ENCODE data around the gene DOK4. TPM values are rescaled to one million over a fixed set of nuclear protein-coding genes. Genes with fewer than 3 reads are reported as not detected.

DOK4 gene
- total and polyA plus RNA-seq, 2 experiments from 2014 or later, result 11.4 to 29.1 TPM

DNA sequence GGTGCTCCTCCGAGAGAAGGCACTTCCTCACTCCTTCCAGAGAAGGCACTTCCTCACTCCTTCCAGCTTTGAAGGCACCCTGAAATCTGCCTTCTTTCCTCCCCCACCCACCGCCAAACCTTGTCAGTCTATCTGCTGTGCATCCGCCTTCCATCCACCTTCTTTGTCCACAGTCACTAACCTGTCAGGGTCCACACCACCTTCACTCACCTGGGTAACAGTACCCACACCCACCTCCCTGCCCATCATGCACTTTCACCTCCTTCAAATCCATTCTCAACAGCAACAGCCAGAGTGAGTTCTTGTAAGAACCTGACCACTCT is 44.9 kb upstream of the DOK4 start:
- no peak overlapping the region for H3K27ac Mint-ChIP-seq
- Histone ChIP-seq H3K9me2 (ENCODE audit: insufficient read depth) (no peaks in the 10 kb centered on the region), H3K79me2 (replicated peaks; ENCODE audit: insufficient read depth) (peaks cover 15% of the 10 kb centered on the region), H3K4me2 (no peak overlapping the region), H3K4me1 (ENCODE audit: insufficient read depth) (peaks cover 37% of the 10 kb centered on the region), H3K4me3 (no peak overlapping the region), H3K27me3 (ENCODE audit: insufficient read depth) (peaks cover 12% of the 10 kb centered on the region), H3K27ac (ENCODE audit: low read depth) (no peak overlapping the region), H2AFZ (no peak overlapping the region), H4K20me1 (replicated peaks; ENCODE audit: insufficient read depth) (peaks cover 9% of the 10 kb centered on the region; the same call in 1 of the 2 replicates), H3K36me3 (ENCODE audit: insufficient read depth) (no peaks in the 10 kb centered on the region), H3F3A (replicated peaks; ENCODE audit: low read depth) (peaks cover 15% of the 10 kb centered on the region; the same call in 1 of the 2 replicates)
- DNase-seq (ENCODE audit: low spot score) (no peak), ATAC-seq (no peak)
- H3K36me3 Mint-ChIP-seq (ENCODE audit: low read depth), result peaks cover 30% of the 10 kb centered on the region
- peaks cover 47% of the 10 kb centered on the region for H3K27me3 Mint-ChIP-seq (ENCODE audit: insufficient read depth, low read depth, poor library complexity)
- H3K9me3 Mint-ChIP-seq, result peaks cover 3% of the 10 kb centered on the region; the same call in 2 of the 3 replicates
- peak overlapping the region; percentile 15; the same call in 1 of the 3 replicates for H3K4me3 Mint-ChIP-seq
- TF ChIP-seq, protein P1, sequence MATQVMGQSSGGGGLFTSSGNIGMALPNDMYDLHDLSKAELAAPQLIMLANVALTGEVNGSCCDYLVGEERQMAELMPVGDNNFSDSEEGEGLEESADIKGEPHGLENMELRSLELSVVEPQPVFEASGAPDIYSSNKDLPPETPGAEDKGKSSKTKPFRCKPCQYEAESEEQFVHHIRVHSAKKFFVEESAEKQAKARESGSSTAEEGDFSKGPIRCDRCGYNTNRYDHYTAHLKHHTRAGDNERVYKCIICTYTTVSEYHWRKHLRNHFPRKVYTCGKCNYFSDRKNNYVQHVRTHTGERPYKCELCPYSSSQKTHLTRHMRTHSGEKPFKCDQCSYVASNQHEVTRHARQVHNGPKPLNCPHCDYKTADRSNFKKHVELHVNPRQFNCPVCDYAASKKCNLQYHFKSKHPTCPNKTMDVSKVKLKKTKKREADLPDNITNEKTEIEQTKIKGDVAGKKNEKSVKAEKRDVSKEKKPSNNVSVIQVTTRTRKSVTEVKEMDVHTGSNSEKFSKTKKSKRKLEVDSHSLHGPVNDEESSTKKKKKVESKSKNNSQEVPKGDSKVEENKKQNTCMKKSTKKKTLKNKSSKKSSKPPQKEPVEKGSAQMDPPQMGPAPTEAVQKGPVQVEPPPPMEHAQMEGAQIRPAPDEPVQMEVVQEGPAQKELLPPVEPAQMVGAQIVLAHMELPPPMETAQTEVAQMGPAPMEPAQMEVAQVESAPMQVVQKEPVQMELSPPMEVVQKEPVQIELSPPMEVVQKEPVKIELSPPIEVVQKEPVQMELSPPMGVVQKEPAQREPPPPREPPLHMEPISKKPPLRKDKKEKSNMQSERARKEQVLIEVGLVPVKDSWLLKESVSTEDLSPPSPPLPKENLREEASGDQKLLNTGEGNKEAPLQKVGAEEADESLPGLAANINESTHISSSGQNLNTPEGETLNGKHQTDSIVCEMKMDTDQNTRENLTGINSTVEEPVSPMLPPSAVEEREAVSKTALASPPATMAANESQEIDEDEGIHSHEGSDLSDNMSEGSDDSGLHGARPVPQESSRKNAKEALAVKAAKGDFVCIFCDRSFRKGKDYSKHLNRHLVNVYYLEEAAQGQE (IDR thresholded peaks at IDR 0.05; ENCODE audit: unreplicated experiment), result no peak
- TF ChIP-seq EZH2phosphoT487 (IDR thresholded peaks at IDR 0.05; ENCODE audit: unreplicated experiment) (no peak), ZNF114 (CRISPR knock-in tag; IDR thresholded peaks at IDR 0.05) (no peak), EZH2 (IDR thresholded peaks at IDR 0.05; ENCODE audit: low read depth, unreplicated experiment) (no peak), JUNB (IDR thresholded peaks at IDR 0.05; ENCODE audit: unreplicated experiment) (no peak), POLR2AphosphoS5 (IDR thresholded peaks at IDR 0.05; ENCODE audit: low read depth) (no peak), NANOG (IDR thresholded peaks at IDR 0.05; ENCODE audit: borderline replicate concordance) (no peak), ZNF331 (CRISPR knock-in tag; IDR thresholded peaks at IDR 0.05; ENCODE audit: low read depth) (no peak), STAT1 (IDR thresholded peaks at IDR 0.05; ENCODE audit: unreplicated experiment) (no peak), CREB1 (CRISPR knock-in tag; IDR thresholded peaks at IDR 0.05; ENCODE audit: low read depth) (no peak)
- TF ChIP-seq, protein P2, sequence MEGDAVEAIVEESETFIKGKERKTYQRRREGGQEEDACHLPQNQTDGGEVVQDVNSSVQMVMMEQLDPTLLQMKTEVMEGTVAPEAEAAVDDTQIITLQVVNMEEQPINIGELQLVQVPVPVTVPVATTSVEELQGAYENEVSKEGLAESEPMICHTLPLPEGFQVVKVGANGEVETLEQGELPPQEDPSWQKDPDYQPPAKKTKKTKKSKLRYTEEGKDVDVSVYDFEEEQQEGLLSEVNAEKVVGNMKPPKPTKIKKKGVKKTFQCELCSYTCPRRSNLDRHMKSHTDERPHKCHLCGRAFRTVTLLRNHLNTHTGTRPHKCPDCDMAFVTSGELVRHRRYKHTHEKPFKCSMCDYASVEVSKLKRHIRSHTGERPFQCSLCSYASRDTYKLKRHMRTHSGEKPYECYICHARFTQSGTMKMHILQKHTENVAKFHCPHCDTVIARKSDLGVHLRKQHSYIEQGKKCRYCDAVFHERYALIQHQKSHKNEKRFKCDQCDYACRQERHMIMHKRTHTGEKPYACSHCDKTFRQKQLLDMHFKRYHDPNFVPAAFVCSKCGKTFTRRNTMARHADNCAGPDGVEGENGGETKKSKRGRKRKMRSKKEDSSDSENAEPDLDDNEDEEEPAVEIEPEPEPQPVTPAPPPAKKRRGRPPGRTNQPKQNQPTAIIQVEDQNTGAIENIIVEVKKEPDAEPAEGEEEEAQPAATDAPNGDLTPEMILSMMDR (conservative IDR thresholded peaks at IDR 0.05; ENCODE audit: low read depth in 2 of 2), result no peak
- H3K4me1 Mint-ChIP-seq, result peaks cover 64% of the 10 kb centered on the region
